LNCaP clone FGC (cell line): ENCODE results near the gene CMTM1.
"Not testable (repeated sequence)": the region's sequence is repeated elsewhere in the genome, so short reads cannot be mapped to it uniquely, and the experiment has no call there.

Experiments
- DNase-seq: peaks from one replicate; pipeline ENCODE4 v3.0.0-alpha.2; 2011; ENCODE audit warnings: low read depth
- H3K4me3 ChIP-seq: 2 replicates; pipeline ENCODE4 v1.5.1; 2011; ENCODE audit warnings: mild to moderate bottlenecking, low read depth, low read length, control low read depth
- CTCF ChIP-seq: IDR thresholded peaks from 2 replicates; pipeline ENCODE4 v1.5.1; 2012; ENCODE audit warnings: mild to moderate bottlenecking; ENCODE audit not compliant: control insufficient read depth, insufficient read depth; ENCODE audit errors: extremely low read depth

The CMTM1 gene

GRCh38 chr16:66591018-66591417 lies 24.8 kb downstream of the CMTM1 start:
- DNase-seq = no peak
- no peak overlapping the region for H3K4me3 ChIP-seq
- no peak for TF ChIP-seq CTCF

- no peak overlapping the region for H3K4me3 ChIP-seq
- DNase-seq = no peak
- TF ChIP-seq CTCF = no peak
Observed at GRCh38 chr16:66592241-66592640, 26.0 kb downstream of the CMTM1 start.

- no peak overlapping the region for H3K4me3 ChIP-seq
- TF ChIP-seq CTCF = no peak
- no peak for DNase-seq
Observed at GRCh38 chr16:66592814-66593213, 26.6 kb downstream of the CMTM1 start.

- H3K4me3 ChIP-seq = no peak overlapping the region
- TF ChIP-seq CTCF = no peak
- DNase-seq = no peak
Observed at GRCh38 chr16:66594739-66595138, 28.5 kb downstream of the CMTM1 start.

GRCh38 chr16:66596559-66596958 lies 30.3 kb downstream of the CMTM1 start:
- not testable (repeated sequence) for DNase-seq, H3K4me3 ChIP-seq

GRCh38 chr16:66596986-66597848 lies 31.0 kb downstream of the CMTM1 start:
- H3K4me3 ChIP-seq = no peak overlapping the region
- no peak for TF ChIP-seq CTCF
- DNase-seq = no peak

GRCh38 chr16:66598111-66598510 lies 31.9 kb downstream of the CMTM1 start:
- DNase-seq = no peak
- no peak for TF ChIP-seq CTCF

More at GRCh38 chr16:66598111-66598510, 31.9 kb downstream of the CMTM1 start:
- no peak overlapping the region for H3K4me3 ChIP-seq
